GM19240 (cell line): ENCODE data around the gene GHR.

Experiments
- DNase-seq: peaks from one replicate; pipeline ENCODE4 v3.0.0; 2011; ENCODE audit warnings: low spot score; ENCODE audit not compliant: insufficient read length

GHR gene

DNA sequence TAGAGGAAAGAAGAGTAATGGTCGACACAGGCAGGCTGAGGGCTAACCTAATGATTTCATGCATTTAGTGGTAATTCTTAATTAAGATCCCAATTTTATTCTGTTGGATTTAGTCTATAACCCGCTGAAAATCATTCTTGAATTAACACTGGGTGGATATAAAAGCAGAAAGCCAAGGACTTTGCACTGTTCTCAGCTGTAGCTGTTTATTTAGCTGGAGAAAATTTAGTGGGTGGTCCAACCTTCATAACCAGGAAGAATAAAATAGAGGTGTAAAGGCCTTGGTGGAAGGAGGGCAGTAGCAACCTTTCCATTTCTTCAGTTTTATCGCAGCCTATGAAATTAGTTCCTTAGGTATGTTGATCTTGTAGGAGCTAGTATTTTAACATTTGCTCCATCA is 92.3 kb downstream of the GHR start:
- DNase-seq, result no peak

GRCh38 chr5:42516282-42517042 is 93.2 kb downstream of the GHR start:
- no peak for DNase-seq

- DNase-seq, result no peak
Measured at GRCh38 chr5:42517164-42517563, 93.9 kb downstream of the GHR start.

- DNase-seq, result no peak
Measured at GRCh38 chr5:42518595-42519221, 95.5 kb downstream of the GHR start.

DNA sequence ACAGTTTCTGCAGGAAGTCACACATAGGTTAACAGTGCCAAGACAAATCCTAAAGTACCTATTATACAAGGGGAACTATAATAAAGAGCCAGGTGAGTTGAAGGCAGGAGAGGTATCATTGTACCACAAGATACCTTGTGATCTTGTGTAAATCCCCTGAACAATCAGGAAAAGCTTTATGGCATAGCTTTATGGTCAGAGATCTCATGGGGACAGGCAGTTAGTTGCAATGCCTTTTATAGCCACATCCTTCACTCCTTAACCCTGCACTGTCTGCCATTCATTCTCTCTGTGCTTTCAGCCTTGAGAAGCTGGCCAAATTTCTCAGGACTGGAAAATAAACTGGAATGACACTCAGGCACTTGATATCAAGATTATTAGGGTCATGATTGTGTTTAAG is 97.0 kb downstream of the GHR start:
- no peak for DNase-seq

DNA sequence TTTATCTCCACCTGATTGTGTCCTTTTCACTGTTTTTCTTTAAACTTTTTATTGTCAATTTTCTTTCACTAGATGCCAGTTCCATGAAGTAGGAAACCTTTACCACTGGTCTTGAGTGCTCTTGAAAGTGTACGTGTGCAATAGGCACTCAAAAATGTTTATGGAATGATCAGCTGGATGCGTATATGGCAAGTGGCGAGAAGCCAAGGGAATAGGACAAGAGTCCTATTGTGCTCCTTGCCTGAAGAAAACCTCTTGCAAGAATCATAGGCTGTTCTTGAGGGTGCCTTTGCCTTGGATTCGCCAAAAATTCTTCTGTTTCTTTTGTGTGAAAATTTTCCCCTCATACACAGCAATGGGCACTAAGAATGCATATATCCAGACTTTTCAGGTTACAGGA is 97.7 kb downstream of the GHR start:
- no peak for DNase-seq

- no peak for DNase-seq
Measured at GRCh38 chr5:42521406-42521805, 98.2 kb downstream of the GHR start.

DNA sequence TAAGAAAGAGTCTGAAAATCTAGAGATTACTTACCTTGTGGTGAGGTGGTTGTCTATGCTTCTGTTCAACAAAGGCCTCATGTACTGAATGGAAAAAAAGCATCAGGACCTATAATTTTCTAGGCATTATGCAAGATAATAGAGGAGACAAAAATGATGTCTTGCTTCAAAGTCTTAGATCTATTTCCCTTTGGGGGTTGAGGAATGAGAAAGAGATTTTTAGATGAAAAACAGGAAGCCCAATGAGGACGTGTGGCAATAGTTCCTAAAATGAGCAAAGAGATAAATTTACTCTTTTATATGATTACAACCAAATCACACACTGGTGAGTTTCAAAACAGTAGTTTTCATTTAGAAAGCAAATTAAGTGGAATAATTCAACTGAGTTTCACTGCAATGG is 99.5 kb downstream of the GHR start:
- DNase-seq, result no peak

GRCh38 chr5:42526179-42526578 is 102.9 kb downstream of the GHR start:
- DNase-seq, result no peak

DNA sequence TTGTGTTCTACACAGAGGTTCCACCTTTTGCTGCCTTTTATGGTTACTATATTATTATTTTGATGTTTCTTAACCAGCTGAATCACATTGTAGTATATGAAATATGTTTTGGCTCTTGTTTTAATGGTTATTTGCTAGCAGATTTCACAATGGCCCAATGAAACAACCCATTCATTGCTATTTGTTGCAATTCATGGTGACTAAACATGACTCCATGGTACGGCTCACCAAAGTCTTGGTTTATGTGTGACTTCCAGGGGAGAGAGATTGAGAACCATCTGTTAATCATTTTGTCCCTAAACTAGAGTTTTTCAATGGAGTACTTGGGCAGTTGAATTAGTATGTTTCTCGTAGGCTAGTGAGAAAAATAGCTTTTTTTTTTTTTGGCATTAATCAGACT is 108.4 kb downstream of the GHR start:
- DNase-seq, result no peak

- DNase-seq, result no peak
Measured at GRCh38 chr5:42542106-42542505, 118.9 kb downstream of the GHR start.

DNA sequence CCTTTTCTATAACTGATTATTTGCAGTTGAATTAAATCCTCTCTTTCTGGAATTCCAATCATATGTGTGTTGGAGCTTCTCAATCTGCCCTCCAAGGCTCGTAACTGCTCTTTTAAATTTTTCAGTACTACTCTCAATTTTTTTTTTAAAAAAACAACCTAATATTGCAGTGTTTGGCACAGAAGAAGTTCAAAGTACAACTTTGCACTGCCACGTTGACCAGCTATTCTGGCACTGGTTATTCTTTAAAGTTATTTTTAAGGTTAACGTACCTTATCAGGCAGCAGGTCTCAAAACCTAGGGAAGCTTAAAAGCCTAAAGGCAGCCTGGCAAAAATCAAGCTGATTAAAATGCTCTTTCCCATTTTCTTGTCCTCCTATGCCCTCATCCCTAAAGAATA is 120.5 kb downstream of the GHR start:
- no peak for DNase-seq

DNA sequence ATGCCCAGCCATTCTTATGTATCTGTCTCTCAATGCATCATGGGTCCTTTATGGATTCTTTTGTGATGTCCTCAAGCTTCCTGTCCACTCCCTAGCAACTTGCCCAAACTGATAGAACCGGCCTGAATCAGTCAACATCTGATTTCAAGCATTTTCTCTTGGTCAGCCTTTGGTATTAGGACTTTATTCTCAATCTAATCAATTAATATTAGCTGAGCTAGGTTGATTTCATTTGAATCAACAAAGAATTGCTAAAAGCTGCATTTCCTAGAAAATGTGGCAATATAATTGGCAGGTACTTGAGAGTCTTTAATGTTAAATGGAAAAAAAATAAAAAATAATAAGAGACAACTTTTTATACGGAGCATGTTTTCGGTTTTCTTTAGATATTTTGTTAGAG is 121.8 kb downstream of the GHR start:
- DNase-seq, result no peak

- no peak for DNase-seq
Measured at GRCh38 chr5:42547141-42547540, 123.9 kb downstream of the GHR start.

DNA sequence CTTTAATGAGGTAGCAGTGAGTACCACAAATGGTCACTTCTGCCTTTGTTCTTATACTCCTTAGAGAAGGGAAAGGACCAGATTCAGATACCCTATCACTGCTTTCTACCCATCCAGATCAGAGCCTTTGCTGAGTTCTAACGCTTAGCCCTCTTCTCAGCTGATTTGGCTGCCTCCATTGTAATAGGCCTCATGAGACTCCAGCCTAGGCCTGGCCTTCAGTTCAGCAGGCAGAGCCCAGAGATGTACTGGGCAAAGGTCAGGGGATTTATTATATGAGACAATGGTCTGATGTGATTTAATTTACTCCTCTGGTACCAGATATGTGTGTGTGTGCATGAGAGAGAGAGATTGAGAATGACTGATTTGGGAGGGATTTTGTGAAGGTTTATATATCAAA is 124.7 kb downstream of the GHR start:
- no peak for DNase-seq

DNA sequence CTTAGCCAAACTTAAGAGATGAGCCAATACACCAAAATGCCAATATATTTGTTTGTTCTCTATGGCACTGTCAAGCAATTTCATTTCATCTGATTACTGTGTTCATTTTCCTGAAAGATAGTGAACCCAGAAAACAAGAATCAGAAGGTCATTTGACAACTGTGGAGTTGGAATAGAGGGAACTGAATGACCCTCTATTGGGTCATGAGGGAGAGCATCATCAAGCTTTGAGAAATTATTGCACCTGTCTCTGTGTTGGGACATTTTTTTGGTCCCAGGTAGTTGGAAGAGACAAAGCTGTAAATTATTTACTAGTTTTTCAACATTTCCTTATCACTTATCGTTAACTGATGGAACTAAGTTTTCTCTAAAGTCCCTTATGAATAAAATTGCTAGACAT is 129.4 kb downstream of the GHR start:
- no peak for DNase-seq

DNA sequence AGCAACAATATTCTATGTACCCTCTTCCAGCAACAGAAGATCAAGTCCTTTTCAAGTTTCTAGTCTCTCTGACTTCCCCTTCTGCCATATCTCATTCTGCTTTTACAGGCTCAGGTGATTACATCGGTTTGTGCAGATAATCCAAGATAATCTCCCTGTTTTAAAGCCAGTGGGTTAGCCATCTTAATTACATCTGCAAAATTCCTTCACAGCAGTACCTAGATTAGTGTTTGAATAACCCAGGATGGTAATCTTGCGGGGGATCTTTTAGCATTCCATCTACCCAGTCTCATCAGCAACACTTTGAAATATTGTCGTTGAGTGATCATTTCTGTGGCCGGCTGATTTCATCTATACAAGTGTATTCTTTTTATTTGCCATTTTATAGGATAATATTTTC is 130.2 kb downstream of the GHR start:
- no peak for DNase-seq

DNA sequence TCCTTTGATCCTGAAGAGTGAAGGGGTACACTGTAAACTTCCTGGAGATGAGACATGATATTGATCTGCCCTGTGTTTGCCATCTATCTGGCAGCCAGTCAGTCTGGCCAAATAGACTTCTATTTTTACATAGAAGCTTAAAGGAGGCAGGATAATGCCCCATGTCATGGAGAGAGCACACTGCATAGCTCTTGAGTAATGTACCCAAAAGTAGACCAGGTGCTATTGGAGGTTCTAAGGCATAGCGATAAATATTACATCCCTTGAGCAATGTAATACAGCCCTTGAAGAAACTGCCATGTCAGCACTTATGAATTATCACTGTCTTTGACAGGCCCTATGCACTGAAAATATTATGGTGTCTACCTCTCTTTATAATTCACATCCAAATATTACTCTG is 131.8 kb downstream of the GHR start:
- DNase-seq, result no peak

GRCh38 chr5:42555797-42556196 is 132.6 kb downstream of the GHR start:
- DNase-seq, result no peak

DNA sequence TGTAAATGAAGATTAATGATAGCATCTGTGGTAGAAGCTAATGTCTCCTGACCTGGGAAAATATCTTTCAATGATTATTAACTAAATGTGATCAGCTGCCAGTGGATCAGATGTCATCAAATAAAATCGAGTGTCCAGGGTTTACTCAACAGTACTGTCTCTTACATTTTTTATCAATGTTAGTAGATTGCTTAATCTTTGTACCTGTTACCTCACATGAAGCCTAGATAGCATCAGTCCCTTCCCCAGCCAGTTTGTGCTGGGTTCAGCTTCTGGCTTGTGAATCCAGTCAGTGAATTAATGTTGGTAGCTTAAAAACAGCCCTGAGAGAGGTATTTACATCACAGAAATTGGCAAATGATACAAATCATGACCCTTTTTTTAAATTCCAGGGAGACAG is 134.4 kb downstream of the GHR start:
- no peak for DNase-seq

DNA sequence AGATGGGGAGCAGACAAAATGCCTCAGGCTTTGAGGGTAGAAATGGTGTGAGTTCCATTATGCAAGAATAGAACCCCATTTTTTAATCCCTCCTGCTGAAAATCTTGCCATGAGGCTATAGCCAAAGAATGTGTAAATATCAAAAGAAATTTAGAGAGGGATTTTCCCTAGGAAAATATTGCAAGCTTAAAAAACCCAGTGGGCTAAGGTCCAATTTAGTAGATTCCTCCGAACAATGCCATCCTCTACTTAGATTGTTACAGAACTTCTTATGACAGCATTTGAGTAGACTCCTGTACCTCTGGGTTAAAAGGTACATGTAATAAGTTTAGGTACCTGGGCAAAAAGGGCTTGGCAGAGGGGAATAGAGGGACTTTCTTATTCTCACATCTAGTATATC is 138.4 kb downstream of the GHR start:
- DNase-seq, result no peak

DNA sequence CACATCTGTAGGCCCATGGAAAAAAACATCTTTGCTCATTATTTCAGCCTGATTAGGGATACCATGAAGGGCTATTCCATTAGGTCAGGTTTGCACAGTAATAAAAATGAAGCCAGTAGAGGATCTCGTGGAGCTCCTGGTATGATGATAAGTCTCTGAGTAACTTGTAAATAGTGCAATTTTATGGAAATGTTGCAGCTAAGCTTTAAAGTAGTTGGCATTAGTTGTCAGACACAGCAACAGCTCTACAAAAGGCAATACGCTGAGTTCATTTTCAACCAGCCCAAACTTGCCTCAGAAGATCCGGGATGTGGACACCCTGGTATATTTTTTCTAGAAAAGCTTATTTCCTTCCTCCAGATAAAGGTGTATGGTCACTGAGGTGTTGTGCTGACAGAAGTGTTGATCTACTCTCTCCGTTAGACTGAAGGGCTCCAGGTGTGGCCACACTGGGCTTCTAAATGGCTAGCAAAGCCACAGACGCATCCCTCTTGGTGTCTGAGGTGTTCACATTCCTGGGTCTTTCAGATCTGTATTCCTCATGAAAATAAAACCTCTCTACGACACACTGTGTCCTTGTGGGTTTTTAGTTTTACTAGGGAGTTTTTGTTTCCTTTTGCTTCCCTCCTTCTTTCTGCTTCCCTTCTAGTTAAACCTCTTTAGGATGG is 141.6 kb downstream of the GHR start:
- no peak for DNase-seq
